Measurements from ENCODE around the gene FFAR1.

- TF ChIP-seq GATA1 (IDR thresholded peaks at IDR 0.05; ENCODE audit: low read depth, low read length) (no peak), POLR2A (IDR thresholded peaks at IDR 0.05; ENCODE audit: low read length) (no peak)
These were observed 18.4 kb upstream of the FFAR1 start for GRCh38 chr19:35329323-35329722.

All from erythroblast (primary cell).